GM12892 (cell line): ENCODE data around the gene GYPB.
"Not testable (repeated sequence)": the region's sequence is repeated elsewhere in the genome, so short reads cannot be mapped to it uniquely, and the experiment has no call there.

Experiments used
- POLR2A ChIP-seq: IDR thresholded peaks from 2 replicates; pipeline ENCODE4 v1.6.1; 2011; ENCODE audit warnings: low read depth, low read length, control low read depth
- POLR2AphosphoS5 ChIP-seq: IDR thresholded peaks from 2 replicates; pipeline ENCODE4 v1.6.1; 2011; ENCODE audit warnings: low read depth, low read length, control low read depth
- TAF1 ChIP-seq: IDR thresholded peaks from 2 replicates; pipeline ENCODE4 v1.6.1; 2011; ENCODE audit warnings: low read depth, mild to moderate bottlenecking, control low read depth, low read length, borderline replicate concordance

- TF ChIP-seq POLR2AphosphoS5, POLR2A, TAF1: not testable (repeated sequence)
Measured at GRCh38 chr4:144030708-144031107, 11.5 kb upstream of the GYPB start.
